Lower leg skin (tissue), 3 donors: ENCODE data around the gene OGG1.

Source experiments
- CTCF ChIP-seq, 3 donors: fragments of 450-650 bp; IDR thresholded peaks; one replicate each; pipeline ENCODE4 v1.5.1; 2016; ENCODE audit warnings: antibody characterized with exemption in 3 of 3, mild to moderate bottlenecking in 3 of 3, moderate library complexity in 2 of 3
- POLR2A ChIP-seq, 2 donors: fragments of 450-650 bp; IDR thresholded peaks; one replicate each; pipeline ENCODE4 v1.6.1; 2016 to 2017; ENCODE audit warnings: antibody characterized with exemption in 2 of 2, mild to moderate bottlenecking in 1 of 2, moderate library complexity in 1 of 2

GRCh38 chr3:9777694-9778021, 27.9 kb downstream of the OGG1 start:
- TF ChIP-seq CTCF (IDR thresholded peaks at IDR 0.05) (no peak), POLR2A (IDR thresholded peaks at IDR 0.05) (no peak)
